ENCODE data around the gene THRA. TPM values are rescaled to one million over a fixed set of nuclear protein-coding genes. Genes with fewer than 3 reads are reported as not detected.

THRA gene
- total and polyA plus RNA-seq, 2 of the 8 experiments (the other 6 are each of a cell fraction or from before 2014, with no cell fraction given), result 6.4 to 10.2 TPM

DNA sequence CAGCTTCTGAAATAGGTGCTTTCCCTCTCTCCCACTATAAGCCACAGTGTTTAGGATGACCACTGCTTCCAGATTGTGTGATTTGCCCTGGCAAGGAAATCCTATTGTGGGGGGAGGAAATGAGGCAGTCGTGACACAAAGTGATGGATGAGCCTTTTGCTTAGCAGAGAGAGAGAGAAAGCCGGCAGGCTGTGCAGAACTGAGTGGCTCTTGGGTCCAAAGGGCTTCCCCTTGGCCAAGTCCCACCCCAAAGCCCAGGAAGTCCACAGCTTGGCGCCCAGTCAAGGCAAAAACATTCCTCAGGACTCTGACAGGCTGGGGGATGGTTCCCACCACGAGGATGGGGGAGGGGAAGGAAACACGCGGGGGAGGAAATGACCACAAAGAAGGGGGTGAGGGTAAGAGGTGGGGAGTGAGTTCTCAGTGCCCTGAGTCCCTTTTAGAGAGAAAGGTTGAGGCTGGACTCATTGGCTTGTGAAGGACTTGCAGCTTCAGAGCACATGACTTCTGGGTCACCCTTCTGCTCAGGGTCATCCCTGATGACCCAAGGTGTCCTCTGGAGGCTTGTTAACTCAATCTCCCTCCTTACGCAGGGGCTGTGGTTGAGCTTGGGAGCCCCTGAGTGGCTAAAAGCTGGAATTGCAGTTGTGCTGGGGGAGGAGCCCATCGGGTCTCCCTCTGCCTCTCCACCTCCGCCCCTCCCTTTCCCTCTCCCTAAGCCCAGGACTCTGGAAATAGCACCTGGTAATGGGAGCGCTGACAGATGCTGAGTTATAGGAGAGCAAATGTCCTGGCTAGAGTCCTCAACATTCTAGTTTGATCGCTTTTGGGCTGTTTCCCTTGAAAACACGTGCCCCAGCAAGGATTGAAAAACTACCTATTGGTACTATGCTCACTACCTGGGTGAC lies 48.7 kb downstream of the THRA start (continued):
- TF ChIP-seq, protein P1, sequence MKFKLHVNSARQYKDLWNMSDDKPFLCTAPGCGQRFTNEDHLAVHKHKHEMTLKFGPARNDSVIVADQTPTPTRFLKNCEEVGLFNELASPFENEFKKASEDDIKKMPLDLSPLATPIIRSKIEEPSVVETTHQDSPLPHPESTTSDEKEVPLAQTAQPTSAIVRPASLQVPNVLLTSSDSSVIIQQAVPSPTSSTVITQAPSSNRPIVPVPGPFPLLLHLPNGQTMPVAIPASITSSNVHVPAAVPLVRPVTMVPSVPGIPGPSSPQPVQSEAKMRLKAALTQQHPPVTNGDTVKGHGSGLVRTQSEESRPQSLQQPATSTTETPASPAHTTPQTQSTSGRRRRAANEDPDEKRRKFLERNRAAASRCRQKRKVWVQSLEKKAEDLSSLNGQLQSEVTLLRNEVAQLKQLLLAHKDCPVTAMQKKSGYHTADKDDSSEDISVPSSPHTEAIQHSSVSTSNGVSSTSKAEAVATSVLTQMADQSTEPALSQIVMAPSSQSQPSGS (IDR thresholded peaks at IDR 0.05; ENCODE audit: low read length), result no peak

Measured in H1 (cell line).